Ishikawa (cell line): ENCODE data around the gene CD79A.

Experiments used
- CEBPB ChIP-seq: IDR thresholded peaks from 2 replicates; pipeline ENCODE4 v1.6.1; 2012
- CREB1 ChIP-seq: IDR thresholded peaks from 2 replicates; pipeline ENCODE4 v1.6.1; 2012; ENCODE audit warnings: low read depth
- EGR1 ChIP-seq: IDR thresholded peaks from 2 replicates; pipeline ENCODE4 v1.6.1; 2012
- EP300 ChIP-seq: IDR thresholded peaks from 2 replicates; pipeline ENCODE4 v1.6.1; 2012; ENCODE audit warnings: borderline replicate concordance
- FOXM1 ChIP-seq: IDR thresholded peaks from 2 replicates; pipeline ENCODE4 v1.6.1; 2012; ENCODE audit warnings: low read depth, borderline replicate concordance
- NFIC ChIP-seq: IDR thresholded peaks from 2 replicates; pipeline ENCODE4 v1.6.1; 2012
- RAD21 ChIP-seq: IDR thresholded peaks from 2 replicates; pipeline ENCODE4 v1.6.1; 2012; ENCODE audit warnings: low read depth
- TAF1 ChIP-seq: IDR thresholded peaks from 2 replicates; pipeline ENCODE4 v1.6.1; 2012; ENCODE audit warnings: low read depth, mild to moderate bottlenecking
- TCF12 ChIP-seq: IDR thresholded peaks from 2 replicates; pipeline ENCODE4 v1.6.1; 2012; ENCODE audit warnings: low read depth
- TEAD4 ChIP-seq: IDR thresholded peaks from 2 replicates; pipeline ENCODE4 v1.6.1; 2012
- YY1 ChIP-seq: IDR thresholded peaks from 2 replicates; pipeline ENCODE4 v1.6.1; 2012; ENCODE audit warnings: low read depth
- ZBTB7A ChIP-seq: IDR thresholded peaks from 2 replicates; pipeline ENCODE4 v1.6.1; 2012; ENCODE audit warnings: low read depth
- TF ChIP-seq, protein P1 (sequence below): IDR thresholded peaks from 2 replicates; pipeline ENCODE4 v1.6.1; 2012
- TF ChIP-seq, protein P2 (sequence below): IDR thresholded peaks from 2 replicates; pipeline ENCODE4 v1.6.1; 2012; ENCODE audit warnings: low read depth, mild to moderate bottlenecking
- TF ChIP-seq, protein P3 (sequence below): IDR thresholded peaks from 2 replicates; pipeline ENCODE4 v1.6.1; 2012

Gene CD79A

DNA sequence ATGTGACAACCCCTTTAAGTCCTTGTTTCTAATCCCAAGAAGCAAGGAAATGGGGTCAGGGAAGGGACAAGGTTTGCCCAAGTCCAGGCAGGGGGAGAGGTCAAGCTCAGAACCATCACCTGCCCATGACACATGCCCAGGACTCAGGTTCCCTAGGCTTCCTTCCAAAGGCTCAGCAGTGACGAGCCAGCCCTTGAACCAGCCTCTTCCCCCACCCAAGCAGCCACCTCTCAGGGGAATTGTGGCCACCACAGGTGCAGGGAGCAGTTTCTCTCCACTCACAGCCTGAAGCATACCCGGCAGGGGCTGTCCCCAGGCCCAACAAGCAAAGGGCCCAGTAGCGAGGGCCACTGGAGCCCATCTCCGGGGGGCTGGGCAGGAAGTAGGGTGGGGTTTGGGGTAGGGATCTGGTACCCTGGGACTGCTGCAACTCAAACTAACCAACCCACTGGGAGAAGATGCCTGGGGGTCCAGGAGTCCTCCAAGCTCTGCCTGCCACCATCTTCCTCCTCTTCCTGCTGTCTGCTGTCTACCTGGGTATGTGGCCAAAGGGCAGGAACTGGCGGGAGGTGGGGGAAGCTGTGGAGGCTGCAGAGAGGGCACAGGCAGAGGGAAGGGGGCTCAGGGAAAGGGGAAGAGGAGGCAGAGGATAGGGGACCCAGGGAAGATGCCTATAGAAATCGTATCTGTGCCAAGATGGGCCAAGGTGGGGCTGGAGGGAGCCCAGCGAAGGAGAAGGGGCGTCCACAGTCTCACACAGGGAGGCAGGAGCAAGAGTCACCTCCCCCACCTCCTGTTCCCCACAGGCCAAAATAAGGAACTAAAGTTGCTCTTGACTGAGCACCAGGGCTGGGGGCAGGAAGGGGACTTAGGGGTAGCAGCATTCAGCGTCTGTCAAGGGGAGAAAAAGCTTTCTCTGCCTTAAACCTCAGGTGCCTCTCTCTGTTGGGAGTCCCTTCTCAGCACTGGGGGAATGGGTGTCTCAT, at the start of gene CD79A:
Gene CD79A, plus strand, starts transcription at position 433 of the 986 bp plus-strand sequence. Its CDS starts 26 bp downstream, at position 459.
- TF ChIP-seq TCF12 (no peak), CREB1 (no peak), TEAD4 (no peak), EP300 (no peak), RAD21 (no peak), ZBTB7A (no peak), TAF1 (no peak), EGR1 (no peak), NFIC (no peak), FOXM1 (no peak), YY1 (no peak), CEBPB (no peak)
- TF ChIP-seq, protein P1, sequence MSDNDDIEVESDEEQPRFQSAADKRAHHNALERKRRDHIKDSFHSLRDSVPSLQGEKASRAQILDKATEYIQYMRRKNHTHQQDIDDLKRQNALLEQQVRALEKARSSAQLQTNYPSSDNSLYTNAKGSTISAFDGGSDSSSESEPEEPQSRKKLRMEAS, result no peak
- TF ChIP-seq, protein P2, sequence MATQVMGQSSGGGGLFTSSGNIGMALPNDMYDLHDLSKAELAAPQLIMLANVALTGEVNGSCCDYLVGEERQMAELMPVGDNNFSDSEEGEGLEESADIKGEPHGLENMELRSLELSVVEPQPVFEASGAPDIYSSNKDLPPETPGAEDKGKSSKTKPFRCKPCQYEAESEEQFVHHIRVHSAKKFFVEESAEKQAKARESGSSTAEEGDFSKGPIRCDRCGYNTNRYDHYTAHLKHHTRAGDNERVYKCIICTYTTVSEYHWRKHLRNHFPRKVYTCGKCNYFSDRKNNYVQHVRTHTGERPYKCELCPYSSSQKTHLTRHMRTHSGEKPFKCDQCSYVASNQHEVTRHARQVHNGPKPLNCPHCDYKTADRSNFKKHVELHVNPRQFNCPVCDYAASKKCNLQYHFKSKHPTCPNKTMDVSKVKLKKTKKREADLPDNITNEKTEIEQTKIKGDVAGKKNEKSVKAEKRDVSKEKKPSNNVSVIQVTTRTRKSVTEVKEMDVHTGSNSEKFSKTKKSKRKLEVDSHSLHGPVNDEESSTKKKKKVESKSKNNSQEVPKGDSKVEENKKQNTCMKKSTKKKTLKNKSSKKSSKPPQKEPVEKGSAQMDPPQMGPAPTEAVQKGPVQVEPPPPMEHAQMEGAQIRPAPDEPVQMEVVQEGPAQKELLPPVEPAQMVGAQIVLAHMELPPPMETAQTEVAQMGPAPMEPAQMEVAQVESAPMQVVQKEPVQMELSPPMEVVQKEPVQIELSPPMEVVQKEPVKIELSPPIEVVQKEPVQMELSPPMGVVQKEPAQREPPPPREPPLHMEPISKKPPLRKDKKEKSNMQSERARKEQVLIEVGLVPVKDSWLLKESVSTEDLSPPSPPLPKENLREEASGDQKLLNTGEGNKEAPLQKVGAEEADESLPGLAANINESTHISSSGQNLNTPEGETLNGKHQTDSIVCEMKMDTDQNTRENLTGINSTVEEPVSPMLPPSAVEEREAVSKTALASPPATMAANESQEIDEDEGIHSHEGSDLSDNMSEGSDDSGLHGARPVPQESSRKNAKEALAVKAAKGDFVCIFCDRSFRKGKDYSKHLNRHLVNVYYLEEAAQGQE, result no peak
- TF ChIP-seq, protein P3, sequence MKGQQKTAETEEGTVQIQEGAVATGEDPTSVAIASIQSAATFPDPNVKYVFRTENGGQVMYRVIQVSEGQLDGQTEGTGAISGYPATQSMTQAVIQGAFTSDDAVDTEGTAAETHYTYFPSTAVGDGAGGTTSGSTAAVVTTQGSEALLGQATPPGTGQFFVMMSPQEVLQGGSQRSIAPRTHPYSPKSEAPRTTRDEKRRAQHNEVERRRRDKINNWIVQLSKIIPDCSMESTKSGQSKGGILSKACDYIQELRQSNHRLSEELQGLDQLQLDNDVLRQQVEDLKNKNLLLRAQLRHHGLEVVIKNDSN, result no peak

DNA sequence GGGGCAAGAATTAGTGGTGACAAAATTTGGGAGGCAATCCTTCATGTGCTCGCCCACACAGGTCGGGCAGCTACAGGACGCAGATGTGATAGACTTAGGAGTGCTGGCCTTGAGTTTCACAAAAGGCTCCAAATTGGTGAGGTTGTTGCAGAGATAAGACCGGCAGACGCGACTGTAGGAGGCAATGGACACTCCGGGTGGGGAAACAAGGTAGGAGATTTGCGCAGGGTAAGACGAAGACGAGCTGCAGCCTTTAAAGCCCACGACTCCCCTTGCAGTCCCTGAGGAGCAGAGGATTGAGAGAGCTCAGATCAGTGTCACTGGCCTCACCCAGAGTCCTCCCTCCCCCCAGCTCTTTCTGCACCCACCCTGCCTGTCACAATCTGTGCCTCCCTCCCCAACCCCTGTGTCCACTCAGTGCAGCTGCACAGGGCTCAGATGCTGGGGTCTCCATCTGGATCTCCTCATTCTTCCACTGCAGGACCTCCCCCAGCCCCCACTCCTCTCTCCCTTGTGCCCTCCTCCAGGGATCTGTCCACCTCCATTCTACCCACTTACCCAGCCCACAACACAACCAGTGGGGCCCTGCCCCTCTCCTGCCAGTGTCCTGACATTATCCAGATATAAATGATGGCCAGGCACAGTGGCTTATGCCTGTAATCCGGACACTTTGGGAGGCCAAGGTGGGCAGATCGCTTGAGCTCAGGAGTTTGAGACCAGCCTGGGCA, 38.9 kb upstream of the CD79A start:
- no peak for TF ChIP-seq CREB1
- TF ChIP-seq YY1, result no peak
- TF ChIP-seq RAD21, result no peak
- no peak for TF ChIP-seq NFIC
- TF ChIP-seq FOXM1, result no peak
- no peak for TF ChIP-seq ZBTB7A
- TF ChIP-seq EGR1, result no peak
- no peak for TF ChIP-seq CEBPB
- TF ChIP-seq, protein P2, result no peak
- TF ChIP-seq, protein P1, result no peak
- TF ChIP-seq TCF12, result no peak
- no peak for TF ChIP-seq TEAD4
- TF ChIP-seq EP300, result no peak
- TF ChIP-seq, protein P3, result no peak

DNA sequence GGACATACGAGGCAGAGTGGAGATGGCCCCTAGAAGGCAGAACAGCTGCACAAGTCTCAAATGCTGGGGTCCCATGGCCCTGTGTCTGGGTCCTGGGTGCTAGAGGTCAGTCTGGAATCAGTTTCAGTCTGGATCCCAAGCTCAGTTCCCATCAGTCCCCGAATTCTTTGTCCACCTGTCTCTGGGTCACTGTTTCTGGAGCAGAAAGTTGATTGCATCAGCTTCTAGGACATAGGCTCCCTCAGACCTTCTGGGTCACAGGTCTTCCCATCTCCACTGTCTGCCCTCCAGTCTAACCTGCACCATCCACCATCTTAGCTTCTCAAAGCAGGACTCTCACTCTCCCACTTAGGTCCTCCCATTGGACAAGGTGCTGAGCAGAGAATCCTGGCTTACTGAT, 37.9 kb upstream of the CD79A start:
- TF ChIP-seq TAF1, result no peak

DNA sequence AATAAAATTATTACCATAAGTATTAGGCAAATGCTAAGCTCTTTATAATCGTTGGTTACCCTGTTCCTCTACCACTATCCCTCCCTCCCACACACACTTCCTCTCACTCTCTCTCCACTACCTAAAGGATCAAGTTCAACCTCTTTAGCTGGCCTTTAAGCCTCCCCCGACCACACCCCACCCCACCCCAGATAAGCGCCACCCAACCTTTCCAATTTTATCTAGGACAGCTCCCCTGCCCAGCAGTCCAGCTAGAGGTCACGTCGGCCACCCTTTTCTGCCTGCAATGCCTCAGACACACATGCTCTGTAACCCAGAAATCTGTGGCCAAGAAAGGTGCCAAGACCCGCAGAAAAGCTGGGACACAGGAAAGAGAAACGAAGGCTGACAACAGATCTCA, 33.7 kb upstream of the CD79A start:
- TF ChIP-seq CREB1, result no peak
- TF ChIP-seq, protein P3, result no peak
- TF ChIP-seq, protein P2, result no peak
- no peak for TF ChIP-seq TCF12
- TF ChIP-seq TAF1, result no peak
